Mucosa of descending colon (tissue), 3 donors: ENCODE measurements around the gene FREM1. TPM values are rescaled to one million over a fixed set of nuclear protein-coding genes. Genes with fewer than 3 reads are reported as not detected.

Experiments
- ATAC-seq: fragments of 200-7000 bp; cut with Tn5 transposase; one replicate; pipeline ENCODE4 v1.9.1; 2020; ENCODE audit warnings: mild to moderate bottlenecking, moderate library complexity
- DNase-seq, 3 donors: peaks; one replicate each; pipeline ENCODE4 v3.0.0-alpha.2; 2020
- H3K36me3 ChIP-seq: fragments of 200-600 bp; one replicate; pipeline ENCODE4 v1.8.0; 2021; ENCODE audit warnings: low read depth, mild to moderate bottlenecking
- H3K4me1 ChIP-seq: fragments of 200-600 bp; one replicate; pipeline ENCODE4 v1.8.0; 2021; ENCODE audit warnings: low read depth, mild to moderate bottlenecking
- H3K4me3 ChIP-seq: fragments of 200-600 bp; one replicate; pipeline ENCODE4 v1.8.0; 2021; ENCODE audit warnings: mild to moderate bottlenecking
- H3K9me3 ChIP-seq: fragments of 200-600 bp; one replicate; pipeline ENCODE4 v1.8.0; 2021; ENCODE audit warnings: mild to moderate bottlenecking
- intact Hi-C, 2 donors: fragments of 100-400 bp; cut with DNase I in 1 of 2; cut with micrococcal nuclease in 1 of 2; formaldehyde crosslinking; loops; one replicate each; pipeline versions ENCODE4 v1.11.0 to v1.11.1; 2022; cut with DNase I, micrococcal nuclease
- total RNA-seq, 3 donors: library from RNA; stranded (reverse); fragmentation: NEBNext Ultra II Directional in 2 of 3; extraction: Animal tissue kit (Norgen Biotek cat#: 25700) in 2 of 3; gene quantifications; one replicate each; pipeline versions ENCODE4 v1.2.1 to v1.2.4, GENCODE V29; 2021 to 2023
- TF ChIP-seq, protein P1 (sequence below): fragments of 200-600 bp; IDR thresholded peaks from one replicate; pipeline ENCODE4 v1.8.0; 2022; ENCODE audit warnings: antibody characterized with exemption, mild to moderate bottlenecking
- donor health status: DM: no; HTN: no; CAD: no; lungs with moderate emphysema.
- donor health status: DM: no; HTN: no; CAD: no.
- donor health status: DM: no; HTN: yes; CAD: no.

FREM1 gene
- total RNA-seq, 3 donors from 2014 or later, result 1.4 to 21.2 (median 1.4) TPM

- no peaks in the 10 kb centered on the region for H3K4me1 ChIP-seq
- H3K36me3 ChIP-seq, result no peaks in the 10 kb centered on the region
- H3K4me3 ChIP-seq, result no peak overlapping the region
- TF ChIP-seq, protein P1, sequence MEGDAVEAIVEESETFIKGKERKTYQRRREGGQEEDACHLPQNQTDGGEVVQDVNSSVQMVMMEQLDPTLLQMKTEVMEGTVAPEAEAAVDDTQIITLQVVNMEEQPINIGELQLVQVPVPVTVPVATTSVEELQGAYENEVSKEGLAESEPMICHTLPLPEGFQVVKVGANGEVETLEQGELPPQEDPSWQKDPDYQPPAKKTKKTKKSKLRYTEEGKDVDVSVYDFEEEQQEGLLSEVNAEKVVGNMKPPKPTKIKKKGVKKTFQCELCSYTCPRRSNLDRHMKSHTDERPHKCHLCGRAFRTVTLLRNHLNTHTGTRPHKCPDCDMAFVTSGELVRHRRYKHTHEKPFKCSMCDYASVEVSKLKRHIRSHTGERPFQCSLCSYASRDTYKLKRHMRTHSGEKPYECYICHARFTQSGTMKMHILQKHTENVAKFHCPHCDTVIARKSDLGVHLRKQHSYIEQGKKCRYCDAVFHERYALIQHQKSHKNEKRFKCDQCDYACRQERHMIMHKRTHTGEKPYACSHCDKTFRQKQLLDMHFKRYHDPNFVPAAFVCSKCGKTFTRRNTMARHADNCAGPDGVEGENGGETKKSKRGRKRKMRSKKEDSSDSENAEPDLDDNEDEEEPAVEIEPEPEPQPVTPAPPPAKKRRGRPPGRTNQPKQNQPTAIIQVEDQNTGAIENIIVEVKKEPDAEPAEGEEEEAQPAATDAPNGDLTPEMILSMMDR, result no peak
- no peaks in the 10 kb centered on the region for H3K9me3 ChIP-seq
- ATAC-seq, result no peak
- no peak for DNase-seq
- intact Hi-C loops, result no loop called here
Observed at GRCh38 chr9:14806941-14807520, 103.2 kb downstream of the FREM1 start.

GRCh38 chr9:14799030-14799429, 111.2 kb downstream of the FREM1 start:
- intact Hi-C loops, result no loop called here
- ATAC-seq (no peak), DNase-seq (no peak)
- no peaks in the 10 kb centered on the region for H3K9me3 ChIP-seq
- no peaks in the 10 kb centered on the region for H3K36me3 ChIP-seq
- H3K4me3 ChIP-seq, result no peak overlapping the region
- TF ChIP-seq, protein P1, result no peak
- no peaks in the 10 kb centered on the region for H3K4me1 ChIP-seq

DNA sequence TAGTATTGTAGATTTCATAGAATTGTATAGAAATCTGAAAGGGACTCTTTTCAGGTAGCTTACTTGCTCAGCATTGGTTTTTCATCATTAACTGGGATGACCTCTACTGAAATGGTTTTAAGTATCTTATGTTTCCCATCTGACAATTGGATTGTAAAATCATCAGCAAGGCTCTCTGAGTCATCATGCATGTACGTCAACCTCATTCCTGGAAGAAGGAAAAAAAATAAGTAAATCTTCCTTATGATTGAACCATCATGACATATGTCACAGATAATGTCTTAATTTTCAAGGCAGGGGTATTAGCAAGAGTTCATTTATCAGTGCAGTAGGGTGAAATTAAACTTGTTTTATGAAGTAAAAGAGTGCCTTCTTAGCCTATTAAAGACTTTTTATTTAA, 112.8 kb downstream of the FREM1 start:
- Histone ChIP-seq H3K36me3 (no peaks in the 10 kb centered on the region), H3K4me3 (no peak overlapping the region), H3K4me1 (no peaks in the 10 kb centered on the region), H3K9me3 (no peaks in the 10 kb centered on the region)
- intact Hi-C loops, result no loop called here
- TF ChIP-seq, protein P1, result no peak
- DNase-seq (no peak), ATAC-seq (no peak)

DNA sequence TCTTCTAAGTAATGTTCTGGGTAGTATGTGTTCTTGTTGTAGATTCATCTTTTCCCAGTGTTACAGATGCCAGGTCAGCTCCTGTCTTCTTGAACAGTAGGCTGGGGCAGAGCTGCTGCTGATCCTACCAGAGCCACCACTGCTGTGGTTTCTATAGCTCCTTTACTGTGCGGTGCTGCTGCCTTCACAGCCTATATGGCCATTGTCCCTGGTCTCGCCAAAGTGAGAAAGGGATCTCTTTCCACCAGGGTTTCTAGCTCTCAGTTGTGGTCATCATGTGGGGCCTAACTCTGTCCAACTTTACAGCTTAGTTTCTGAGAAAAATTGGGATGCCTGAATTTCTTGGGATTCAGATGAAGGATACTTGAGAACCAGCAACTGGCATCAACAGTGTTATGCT, 116.8 kb downstream of the FREM1 start:
- intact Hi-C loops, result no loop called here
- Histone ChIP-seq H3K4me1 (no peaks in the 10 kb centered on the region), H3K9me3 (no peaks in the 10 kb centered on the region), H3K36me3 (no peaks in the 10 kb centered on the region), H3K4me3 (no peak overlapping the region)
- TF ChIP-seq, protein P1, result no peak
- ATAC-seq, result no peak
- no peak for DNase-seq

DNA sequence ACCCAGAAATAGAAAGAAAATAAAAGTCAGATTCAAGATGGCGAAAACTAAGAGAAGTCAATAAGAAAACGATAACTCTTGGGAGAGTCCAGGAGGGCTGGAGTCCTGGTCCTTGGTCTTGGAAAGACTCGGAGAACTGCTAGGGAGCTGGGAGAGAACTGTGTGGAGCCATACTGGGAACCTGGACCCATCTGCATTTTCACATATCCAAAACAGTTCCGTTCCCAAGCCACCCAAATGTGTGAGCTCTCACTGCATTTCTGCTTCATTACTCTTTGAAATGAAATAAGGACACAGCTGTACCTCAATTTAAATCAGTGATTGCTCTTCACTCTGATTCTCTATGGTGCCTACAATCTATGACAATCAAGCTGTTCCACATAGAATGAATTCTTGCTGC, 119.6 kb downstream of the FREM1 start:
- no peaks in the 10 kb centered on the region for H3K9me3 ChIP-seq
- intact Hi-C loops, result no loop called here
- no peak overlapping the region for H3K4me3 ChIP-seq
- DNase-seq (no peak), ATAC-seq (no peak)
- no peaks in the 10 kb centered on the region for H3K36me3 ChIP-seq
- TF ChIP-seq, protein P1, result no peak
- no peaks in the 10 kb centered on the region for H3K4me1 ChIP-seq

DNA sequence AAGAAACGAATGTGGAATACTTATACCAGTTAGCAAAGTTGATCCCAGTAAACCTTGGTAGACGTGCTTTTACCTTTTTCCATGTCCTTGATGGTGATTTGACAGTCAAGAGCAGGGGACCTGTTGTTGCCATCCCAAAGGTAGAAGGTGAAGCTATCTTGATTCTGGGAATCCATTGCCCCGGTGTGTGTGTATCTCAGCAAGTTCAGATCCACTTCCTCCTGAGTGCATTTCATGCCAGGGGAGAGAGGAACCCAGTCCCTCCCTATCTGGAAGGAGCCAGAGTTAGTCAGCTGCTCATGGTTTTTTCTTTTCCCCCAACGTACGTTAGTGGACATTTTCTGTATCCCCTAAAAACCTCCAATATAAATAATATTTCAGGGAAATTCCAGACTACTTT, 121.4 kb downstream of the FREM1 start:
- H3K4me1 ChIP-seq, result no peaks in the 10 kb centered on the region
- H3K4me3 ChIP-seq, result no peak overlapping the region
- ATAC-seq (no peak), DNase-seq (no peak)
- H3K9me3 ChIP-seq, result no peaks in the 10 kb centered on the region
- intact Hi-C loops, result no loop called here
- H3K36me3 ChIP-seq, result no peaks in the 10 kb centered on the region
- TF ChIP-seq, protein P1, result no peak
